AG09319 (cell line): ENCODE measurements around the gene GPBP1.
"Not testable (repeated sequence)": the region's sequence is repeated elsewhere in the genome, so short reads cannot be mapped to it uniquely, and the experiment has no call there.

Source experiments
- DNase-seq: peaks from one replicate; pipeline ENCODE4 v3.0.0-alpha.2; 2010; ENCODE audit warnings: low read depth; ENCODE audit errors: extremely low read depth
- CTCF ChIP-seq: IDR thresholded peaks from 2 replicates; pipeline ENCODE4 v1.5.1; 2011; ENCODE audit warnings: low read depth, mild to moderate bottlenecking, inconsistent platforms, low read length, moderate library complexity

GPBP1 gene

DNA sequence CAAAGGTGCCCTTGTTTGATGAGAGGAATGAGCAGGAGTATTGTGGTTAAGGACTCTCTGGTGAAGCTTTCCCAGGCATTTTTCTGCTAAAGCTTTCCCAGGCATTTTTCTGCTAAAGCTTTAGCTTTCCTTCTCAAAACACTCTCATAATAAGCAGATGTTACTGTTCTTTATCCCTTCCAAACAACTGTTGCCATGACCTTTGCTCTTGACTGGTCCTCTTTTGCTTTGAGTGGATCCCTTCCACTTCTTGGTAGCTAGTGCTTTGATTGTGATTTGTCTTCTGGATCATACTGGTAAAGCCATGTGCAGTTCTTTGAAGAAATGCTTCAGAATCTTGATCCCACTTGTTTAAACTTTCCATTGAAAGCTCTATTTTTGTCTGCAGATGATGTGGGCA is 85.8 kb downstream of the GPBP1 start:
- DNase-seq, result no peak
- TF ChIP-seq CTCF, result no peak

- no peak for DNase-seq
- TF ChIP-seq CTCF, result no peak
Measured at GRCh38 chr5:57262541-57262940, 88.7 kb downstream of the GPBP1 start.

DNA sequence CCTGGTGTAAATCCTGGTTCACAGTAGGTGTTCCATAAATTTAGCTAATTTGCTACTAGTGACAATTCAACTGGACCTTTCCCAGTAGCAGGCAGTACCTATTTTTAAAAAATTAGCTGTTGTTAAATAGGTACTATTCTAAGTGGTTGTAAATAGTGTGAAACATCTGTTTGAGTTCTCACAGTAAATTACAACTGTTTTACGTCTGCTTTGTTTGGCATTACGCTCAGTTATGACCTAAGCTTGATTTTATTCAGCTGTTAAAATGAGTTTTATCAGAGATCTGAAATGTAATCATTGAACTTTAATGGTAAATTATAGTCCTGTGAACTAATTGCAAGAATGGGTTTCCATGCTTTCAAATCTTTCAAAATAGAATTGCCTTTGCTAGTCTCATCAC is 93.9 kb downstream of the GPBP1 start:
- TF ChIP-seq CTCF, result no peak

GRCh38 chr5:57276353-57276752 is 102.5 kb downstream of the GPBP1 start:
- no peak for DNase-seq
- TF ChIP-seq CTCF, result no peak

More for the DNA sequence above, 93.9 kb downstream of the GPBP1 start:
- no peak for DNase-seq

- no peak for DNase-seq
- peak; percentile 25 for TF ChIP-seq CTCF
Measured at GRCh38 chr5:57277085-57277484, 103.2 kb downstream of the GPBP1 start.

GRCh38 chr5:57280853-57281252 is 107.0 kb downstream of the GPBP1 start:
- TF ChIP-seq CTCF, result no peak
- DNase-seq, result no peak

DNA sequence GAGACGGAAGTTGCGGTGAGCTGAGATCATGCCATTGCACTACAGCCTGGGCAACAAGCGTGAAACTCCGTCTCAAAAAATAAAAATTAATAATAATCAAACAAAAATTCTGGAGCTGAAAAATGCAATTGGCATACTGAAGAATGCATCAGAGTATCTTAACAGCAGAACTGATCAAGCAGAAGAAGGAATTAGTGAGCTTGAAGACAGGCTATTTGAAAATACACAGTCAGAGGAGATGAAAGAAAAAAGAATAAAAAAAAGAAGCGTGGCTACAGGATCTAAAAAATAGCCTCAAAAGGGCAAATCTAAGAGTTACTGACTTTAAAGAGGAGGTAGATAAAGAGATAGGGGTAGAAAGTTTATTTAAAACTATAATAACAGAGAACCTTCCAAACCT is 111.2 kb downstream of the GPBP1 start:
- not testable (repeated sequence) for DNase-seq

GRCh38 chr5:57291894-57292293 is 118.0 kb downstream of the GPBP1 start:
- no peak for DNase-seq
- TF ChIP-seq CTCF, result no peak
